Measurements from ENCODE around the gene GIPC3.

DNA sequence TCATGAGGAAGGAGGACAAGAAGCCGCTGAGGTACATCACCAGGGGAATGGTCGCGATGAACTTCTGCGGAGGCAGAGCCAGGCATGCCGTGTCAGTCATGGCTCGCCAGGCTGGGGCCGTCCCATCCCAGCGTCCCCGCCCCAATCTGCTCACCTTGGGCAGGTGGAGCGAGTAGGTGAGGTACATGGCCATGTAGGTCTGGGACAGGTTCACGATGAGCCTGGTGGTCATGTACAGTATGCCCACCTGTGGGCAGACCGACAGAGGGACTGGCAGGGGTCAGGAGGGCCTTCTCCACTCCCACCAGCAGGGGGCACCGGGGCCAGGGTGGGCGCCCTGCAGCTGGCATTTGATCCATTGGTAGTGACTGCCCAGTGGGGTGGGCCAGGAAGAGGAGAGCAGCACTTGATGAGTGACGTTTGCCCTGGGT is 38.0 kb upstream of the GIPC3 start:
- TF ChIP-seq EZH2phosphoT487 (IDR thresholded peaks at IDR 0.05; ENCODE audit: insufficient read depth, low read depth) = no peak
- TF ChIP-seq EZH2 (IDR thresholded peaks at IDR 0.05; ENCODE audit: insufficient read depth, poor library complexity, severe bottlenecking) = no peak
